ENCODE measurements around the gene GNAS-AS1.

DNA sequence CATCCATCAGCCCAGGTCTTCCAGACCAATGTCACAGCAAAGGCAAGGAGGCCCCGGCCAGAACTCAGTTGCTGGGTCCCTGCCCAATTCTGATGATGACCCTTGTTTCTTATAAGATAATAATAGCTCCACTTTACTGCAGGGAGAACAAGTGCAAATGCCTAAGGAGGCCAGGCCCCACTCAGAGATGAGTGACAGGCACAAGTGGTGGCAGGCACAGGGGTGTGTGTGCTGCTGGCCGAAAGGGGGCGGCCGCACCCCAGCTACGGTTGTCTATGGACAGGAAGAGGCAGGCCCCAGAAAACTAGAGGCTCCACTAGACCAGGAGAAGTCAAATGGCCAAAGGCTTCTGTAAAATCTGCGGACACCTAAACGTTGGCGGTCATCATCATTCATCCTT is 28.6 kb downstream of the GNAS-AS1 start:
- no peak for TF ChIP-seq GATA3 (IDR thresholded peaks at IDR 0.05; ENCODE audit: low read depth, low read length)
- TF ChIP-seq GATA2 (IDR thresholded peaks at IDR 0.05; ENCODE audit: low read depth, low read length) = no peak
